H1 (cell line): Measurements from ENCODE around the gene VIM. TPM values are rescaled to one million over a fixed set of nuclear protein-coding genes. Genes with fewer than 3 reads are reported as not detected.

Experiments
- CTCF ChIA-PET: fragments of 300-600 bp; sonication (Branson Sonifier 250); formaldehyde crosslinking; loops from one replicate; lab custom pipeline; 2021; ENCODE audit not compliant: partially characterized antibody; lab: Charles Lee
- POLR2A ChIA-PET: fragments of 300-600 bp; sonication (Branson Sonifier 250); formaldehyde crosslinking; loops from one replicate; lab custom pipeline; 2021; ENCODE audit warnings: inconsistent platforms; ENCODE audit not compliant: partially characterized antibody; lab: Charles Lee
- DNase-seq, 2 experiments: peaks; one replicate each; pipeline versions ENCODE4 v3.0.0 to v3.0.0-alpha.2; 2010 to 2022; ENCODE audit warnings: low spot score in 2 of 2, low read depth in 1 of 2, mixed read lengths in 1 of 2
- FAIRE-seq: peaks from 2 replicates; lab custom pipeline; 2011; peaks lifted over from hg19 to GRCh38; lab: Jason Lieb, UNC
- H2AFZ ChIP-seq: 2 replicates; pipeline ENCODE4 v1.8.1; 2012; ENCODE audit warnings: low read length, inconsistent platforms
- H2AK5ac ChIP-seq: 2 replicates; pipeline ENCODE4 v1.6.1; 2013; ENCODE audit warnings: low read depth, low read length
- H2BK120ac ChIP-seq: replicated peaks from 2 replicates; pipeline ENCODE3; 2013; ENCODE audit warnings: low read depth, low read length, inconsistent platforms
- H2BK12ac ChIP-seq: 2 replicates; pipeline ENCODE4 v1.6.1; 2013; ENCODE audit warnings: low read depth, low read length
- H2BK15ac ChIP-seq: 2 replicates; pipeline ENCODE4 v1.6.1; 2013; ENCODE audit warnings: low read length
- H2BK20ac ChIP-seq: 2 replicates; pipeline ENCODE4 v1.6.1; 2013; ENCODE audit warnings: low read length
- H2BK5ac ChIP-seq: 2 replicates; pipeline ENCODE4 v1.6.1; 2013; ENCODE audit warnings: low read depth, low read length
- H3K14ac ChIP-seq: 2 replicates; pipeline ENCODE4 v1.6.1; 2013; ENCODE audit warnings: inconsistent platforms; ENCODE audit not compliant: insufficient read length
- H3K18ac ChIP-seq: 2 replicates; pipeline ENCODE4 v1.6.1; 2013; ENCODE audit warnings: low read length; ENCODE audit errors: extremely low read depth
- H3K23ac ChIP-seq: 2 replicates; pipeline ENCODE4 v1.6.1; 2013; ENCODE audit warnings: inconsistent platforms; ENCODE audit not compliant: insufficient read length
- H3K23me2 ChIP-seq: 2 replicates; pipeline ENCODE4 v1.6.1; 2013; ENCODE audit warnings: low read depth, low read length
- H3K27ac ChIP-seq: 2 replicates; pipeline ENCODE4 v1.6.1; 2011; ENCODE audit warnings: low read depth, low read length, inconsistent platforms
- H3K27me3 ChIP-seq, 4 experiments: replicated peaks in 1 of 4; 1 replicate in 1 of 4; 2 replicates in 3 of 4; pipeline versions ENCODE4 v1.6.1 to v1.8.1; 2011 to 2013; ENCODE audit warnings: low read length in 3 of 4, mild to moderate bottlenecking in 3 of 4, inconsistent platforms in 2 of 4, mixed read lengths in 2 of 4, moderate library complexity in 1 of 4; ENCODE audit not compliant: control insufficient read depth in 3 of 4, insufficient read depth in 3 of 4; ENCODE audit errors: extremely low read depth in 1 of 4
- H3K36me3 ChIP-seq, 4 experiments: 2 replicates each; pipeline versions ENCODE4 v1.6.1 to v1.8.1; 2011 to 2013; ENCODE audit warnings: mild to moderate bottlenecking in 4 of 4, low read length in 3 of 4, moderate library complexity in 2 of 4, control low read depth in 1 of 4, inconsistent platforms in 1 of 4; ENCODE audit not compliant: insufficient read depth in 4 of 4, control insufficient read depth in 2 of 4
- H3K4ac ChIP-seq: replicated peaks from 2 replicates; pipeline ENCODE3; 2013; ENCODE audit warnings: low read length, low read depth, mixed read lengths, inconsistent platforms; ENCODE audit not compliant: insufficient read length
- H3K4me1 ChIP-seq, 4 experiments: replicated peaks in 1 of 4; 1 replicate in 1 of 4; 2 replicates in 3 of 4; pipeline versions ENCODE4 v1.6.1 to v1.8.1; 2011 to 2013; ENCODE audit warnings: low read length in 3 of 4, inconsistent platforms in 2 of 4, mixed read lengths in 1 of 4; ENCODE audit not compliant: insufficient read depth in 4 of 4, control insufficient read depth in 3 of 4
- H3K4me2 ChIP-seq, 2 experiments: 2 replicates each; pipeline versions ENCODE4 v1.6.1 to v1.8.1; 2011 to 2013; ENCODE audit warnings: low read depth in 2 of 2, low read length in 2 of 2, control low read depth in 1 of 2, inconsistent platforms in 1 of 2, mild to moderate bottlenecking in 1 of 2; ENCODE audit not compliant: insufficient read depth in 1 of 2
- H3K4me3 ChIP-seq, 4 experiments: fragments of 200-600, 300-600 bp in 1 of 4; sonication (generic), shearing (Covaris generic), sonication (Bioruptor Twin) in 1 of 4; 2 replicates each; pipeline versions ENCODE4 v1.5.1 to v1.8.1; 2011 to 2016; ENCODE audit warnings: low read length in 4 of 4, low read depth in 3 of 4, control low read depth in 2 of 4, inconsistent platforms in 2 of 4, mild to moderate bottlenecking in 2 of 4, mixed read lengths in 1 of 4, moderate library complexity in 1 of 4; ENCODE audit not compliant: insufficient read depth in 2 of 4; ENCODE audit errors: extremely low read depth in 1 of 4
- H3K56ac ChIP-seq: replicated peaks from 2 replicates; pipeline ENCODE3; 2013; ENCODE audit warnings: low read depth, mild to moderate bottlenecking, mixed read lengths, low read length, inconsistent platforms; ENCODE audit not compliant: insufficient read length
- H3K79me1 ChIP-seq: 2 replicates; pipeline ENCODE4 v1.6.1; 2013; ENCODE audit warnings: low read depth, low read length, control low read depth
- H3K79me2 ChIP-seq, 2 experiments: 2 replicates each; pipeline versions ENCODE4 v1.6.1 to v1.8.1; 2012 to 2013; ENCODE audit warnings: low read length in 2 of 2, mild to moderate bottlenecking in 2 of 2, inconsistent platforms in 1 of 2; ENCODE audit not compliant: insufficient read depth in 2 of 2, control insufficient read depth in 1 of 2
- H3K9ac ChIP-seq, 4 experiments: replicated peaks in 1 of 4; 1 replicate in 1 of 4; 2 replicates in 3 of 4; pipeline versions ENCODE4 v1.6.1 to v1.8.1; 2011 to 2013; ENCODE audit warnings: low read depth in 3 of 4, low read length in 3 of 4, control low read depth in 2 of 4, mild to moderate bottlenecking in 2 of 4, moderate library complexity in 2 of 4, inconsistent platforms in 1 of 4; ENCODE audit errors: extremely low read depth in 1 of 4
- H3K9me3 ChIP-seq, 2 experiments: 2 replicates each; pipeline versions ENCODE4 v1.6.1 to v1.8.1; 2012 to 2013; ENCODE audit warnings: mild to moderate bottlenecking in 2 of 2, moderate library complexity in 2 of 2, control low read depth in 1 of 2, inconsistent platforms in 1 of 2, low read depth in 1 of 2, low read length in 1 of 2, mixed read lengths in 1 of 2; ENCODE audit not compliant: insufficient read depth in 2 of 2
- H4K20me1 ChIP-seq, 2 experiments: replicated peaks in 1 of 2; 2 replicates each; pipeline versions ENCODE3 to v1.8.1; 2011 to 2013; ENCODE audit warnings: inconsistent platforms in 2 of 2, low read length in 2 of 2, mild to moderate bottlenecking in 1 of 2; ENCODE audit not compliant: insufficient read depth in 2 of 2, control insufficient read depth in 1 of 2
- H4K5ac ChIP-seq: 2 replicates; pipeline ENCODE4 v1.6.1; 2013; ENCODE audit warnings: low read length, low read depth, mixed read lengths, inconsistent platforms; ENCODE audit not compliant: insufficient read length
- H4K8ac ChIP-seq: 2 replicates; pipeline ENCODE4 v1.8.0; 2013; ENCODE audit warnings: mild to moderate bottlenecking, moderate library complexity, low read length, inconsistent platforms; ENCODE audit not compliant: insufficient read depth; ENCODE audit errors: extremely low read depth
- H4K91ac ChIP-seq: replicated peaks from 2 replicates; pipeline ENCODE3; 2013; ENCODE audit warnings: low read length, mixed read lengths, inconsistent platforms; ENCODE audit not compliant: insufficient read length
- CTBP2 ChIP-seq: IDR thresholded peaks from 2 replicates; pipeline ENCODE4 v1.7.0; 2011; ENCODE audit warnings: borderline replicate concordance, mild to moderate bottlenecking, moderate library complexity, mixed read lengths, low read length; ENCODE audit not compliant: insufficient read depth, insufficient read length
- FOSL1 ChIP-seq: IDR thresholded peaks from 2 replicates; pipeline ENCODE4 v1.6.1; 2011; ENCODE audit warnings: mild to moderate bottlenecking, low read depth, low read length, moderate library complexity; ENCODE audit not compliant: insufficient read depth
- GTF2F1 ChIP-seq: IDR thresholded peaks from 2 replicates; pipeline ENCODE4 v1.6.1; 2012; ENCODE audit warnings: low read depth, low read length, improper control_type of control experiment, borderline replicate concordance
- KDM5A ChIP-seq: fragments of 200-600 bp; IDR thresholded peaks from 2 replicates; pipeline ENCODE4 v1.7.1; 2012; ENCODE audit warnings: mild to moderate bottlenecking, low read length, inconsistent platforms, mixed read lengths
- PHF8 ChIP-seq: fragments of 200-600 bp; sonication (generic); conservative IDR thresholded peaks from 2 replicates; pipeline ENCODE4 v1.7.1; 2012; ENCODE audit warnings: low read depth, mild to moderate bottlenecking, inconsistent platforms, low read length, moderate library complexity
- WGBS, 2 experiments: shearing (Covaris generic) in 1 of 2; methylation state at CpG; one replicate each; pipeline versions ENCODE4 v1.1.6 to v1.1.7; 2013 to 2015; ENCODE audit warnings: low lambda C conversion rate in 2 of 2, mixed read lengths in 2 of 2, inconsistent platforms in 1 of 2, low coverage in 1 of 2, missing lambda C conversion rate in 1 of 2; ENCODE audit not compliant: insufficient replicate concordance in 2 of 2, insufficient coverage in 1 of 2, insufficient read length in 1 of 2; ENCODE audit errors: extremely low coverage in 1 of 2, missing lambda C conversion rate in 1 of 2; 5-methylcytosine and 5-hydroxymethylcytosine counted together
- polyA plus RNA-seq, 7 experiments: library from polyadenylated mRNA; depleted of rRNA in 3 of 7; stranded (reverse) in 5 of 7; unstranded in 2 of 7; fragments of >200 nt in 5 of 7; fragments of 200-250 nt in 2 of 7; gene quantifications; 1 replicate in 5 of 7; 2 replicates in 1 of 7; 4 replicates in 1 of 7; pipeline versions ENCODE4 v1.2.1 to v1.2.3, GENCODE V29; 2011 to 2013; ENCODE audit warnings: missing spikeins in 2 of 7, mixed read lengths in 2 of 7
- total RNA-seq: library from RNA; stranded (reverse); fragmentation: NEBNext Ultra II Directional; extraction: Animal tissue kit (Norgen Biotek cat#: 25700); gene quantifications from 2 replicates; pipeline ENCODE4 v1.2.1, GENCODE V29; 2021

VIM gene
- total and polyA plus RNA-seq, 2 of the 8 experiments (the other 6 are each of a cell fraction or from before 2014, with no cell fraction given), result 347 to 372 TPM

DNA sequence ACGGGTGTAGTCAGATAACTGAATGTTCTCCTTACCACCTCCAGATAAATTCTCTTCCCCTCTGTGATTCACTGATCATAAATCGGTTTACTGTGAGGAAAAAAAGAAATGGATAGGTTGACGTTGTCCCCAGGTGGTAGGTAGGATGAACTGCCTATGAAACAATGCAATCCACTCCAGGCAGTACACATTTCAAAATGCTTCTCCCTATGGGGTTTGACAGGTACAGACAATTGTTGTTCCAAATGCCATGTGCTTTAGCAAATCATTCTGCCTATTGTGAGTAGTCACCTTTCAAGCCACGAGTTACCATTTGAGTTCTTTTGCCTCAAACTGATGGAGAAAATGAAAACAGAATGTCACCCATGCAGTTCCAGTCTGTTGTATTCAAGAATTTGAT is 21.8 kb downstream of the VIM start:
- H4K20me1 ChIP-seq, result no peaks in the 10 kb centered on the region
- no peak overlapping the region for H3K14ac ChIP-seq
- FAIRE-seq (peak; percentile 57), DNase-seq (no peak)
- H4K5ac ChIP-seq, result no peak overlapping the region
- no peak overlapping the region for H4K91ac ChIP-seq
- H2BK5ac ChIP-seq, result no peak overlapping the region
- H3K9me3 ChIP-seq, result peaks cover 0 to 6% of the 10 kb centered on the region in 2 experiments; a peak in 2 of 4 replicates
- H3K79me2 ChIP-seq, result no peaks in the 10 kb centered on the region
- no peak overlapping the region for H2AK5ac ChIP-seq
- WGBS, 2 experiments, result 84% methylated on average over 4 of the region's 4 CpGs; no CpG with 5 or more reads in 1 of the 2 experiments
- no peak overlapping the region for H2AFZ ChIP-seq
- no peaks in the 10 kb centered on the region for H3K23me2 ChIP-seq
- CTCF ChIA-PET, result interaction anchor here (1.0 to 1.8 kb wide), 3 partner anchors 351 to 407 kb away, joined by 3 to 4 read pairs (median 3); no protein-coding TSS in a partner anchor
- H2BK20ac ChIP-seq, result no peak overlapping the region
- H3K18ac ChIP-seq, result no peak overlapping the region
- no peak overlapping the region for H3K56ac ChIP-seq
- no peak overlapping the region for H3K27ac ChIP-seq
- no peak overlapping the region for H3K4ac ChIP-seq
- no peak overlapping the region for H3K4me3 ChIP-seq
- no peak overlapping the region for H3K4me2 ChIP-seq
- no peak overlapping the region for H2BK12ac ChIP-seq
- no peaks in the 10 kb centered on the region for H3K27me3 ChIP-seq
- H2BK15ac ChIP-seq, result no peak overlapping the region
- no peak overlapping the region for H3K23ac ChIP-seq
- no peaks in the 10 kb centered on the region for H3K36me3 ChIP-seq
- H3K4me1 ChIP-seq, result no peaks in the 10 kb centered on the region
- no peak overlapping the region for H4K8ac ChIP-seq
- H3K9ac ChIP-seq, result no peak overlapping the region
- H2BK120ac ChIP-seq, result no peak overlapping the region
- POLR2A ChIA-PET, result no interaction called here
- no peaks in the 10 kb centered on the region for H3K79me1 ChIP-seq
- TF ChIP-seq KDM5A (no peak), CTBP2 (no peak), PHF8 (no peak), FOSL1 (no peak), GTF2F1 (no peak)
